Bronchial epithelial cell (primary cell): ENCODE results near the gene HNRNPC. TPM values are rescaled to one million over a fixed set of nuclear protein-coding genes. Genes with fewer than 3 reads are reported as not detected.
"Not testable (repeated sequence)": the region's sequence is repeated elsewhere in the genome, so short reads cannot be mapped to it uniquely, and the experiment has no call there.

Source experiments
- DNase-seq: peaks from one replicate; pipeline ENCODE4 v3.0.0-alpha.2; 2010; ENCODE audit warnings: low read depth
- FAIRE-seq: peaks from 2 replicates; lab custom pipeline; 2011; peaks lifted over from hg19 to GRCh38; lab: Jason Lieb, UNC
- H3K27me3 ChIP-seq: 2 replicates; pipeline ENCODE4 v1.5.1; 2011; ENCODE audit warnings: low read length; ENCODE audit not compliant: control insufficient read depth, insufficient read depth
- H3K36me3 ChIP-seq: 2 replicates; pipeline ENCODE4 v1.5.1; 2011; ENCODE audit warnings: low read length; ENCODE audit not compliant: control insufficient read depth, insufficient read depth
- H3K4me3 ChIP-seq: 2 replicates; pipeline ENCODE4 v1.5.1; 2011; ENCODE audit warnings: mild to moderate bottlenecking, low read depth, low read length, control low read depth
- total RNA-seq: library from RNA; depleted of rRNA; stranded (reverse); fragments of >200 nt; gene quantifications from 2 replicates; pipeline ENCODE4 v1.2.1, GENCODE V29; 2014
- TF ChIP-seq, protein P1 (sequence below): IDR thresholded peaks from 2 replicates; pipeline ENCODE4 v1.5.1; 2011; ENCODE audit warnings: mild to moderate bottlenecking, moderate library complexity, low read length, control low read depth, inconsistent platforms; ENCODE audit not compliant: insufficient read depth, severe bottlenecking

HNRNPC gene
- total RNA-seq, 1 donor from 2014 or later, result 870 TPM

DNA sequence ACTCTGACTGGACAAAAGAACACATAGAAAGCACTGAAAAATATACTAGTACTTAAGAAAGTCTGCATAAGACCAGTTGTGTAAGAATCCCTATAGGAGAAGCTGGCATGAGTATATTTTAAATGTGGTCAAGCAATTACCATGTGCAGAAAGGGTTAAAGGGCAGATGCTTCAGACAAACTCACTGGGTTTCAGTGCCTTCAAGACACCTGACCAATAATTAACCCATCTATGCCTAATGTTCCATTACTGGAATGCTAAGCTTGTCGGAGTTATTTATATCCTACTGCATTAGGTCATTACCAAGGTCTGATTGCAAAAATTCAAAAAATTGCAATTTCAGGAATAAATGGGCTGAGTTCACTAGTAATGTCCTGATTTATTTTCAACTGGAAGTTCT, 41.3 kb downstream of the HNRNPC start:
- no peak for FAIRE-seq
- DNase-seq, result no peak
- H3K36me3 ChIP-seq, result peaks cover 21% of the 10 kb centered on the region

DNA sequence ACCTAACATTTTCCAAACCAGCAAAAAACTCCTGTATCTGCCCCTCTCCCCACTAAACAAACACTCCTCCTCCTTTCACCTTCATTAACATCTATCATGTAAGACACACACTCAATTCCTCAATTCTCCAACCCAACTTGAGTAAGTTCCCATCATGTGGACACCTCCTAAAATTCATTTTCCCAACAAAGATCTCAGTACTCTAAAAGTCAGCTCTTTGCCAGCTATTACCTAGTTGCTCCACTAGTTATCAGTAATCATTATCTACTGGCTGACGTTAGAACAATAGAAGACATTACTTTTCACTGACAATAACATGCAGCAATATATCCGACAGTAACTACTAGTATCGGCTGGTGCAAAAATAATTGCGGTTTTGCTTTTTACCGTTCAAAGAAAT, 42.1 kb downstream of the HNRNPC start:
- Histone ChIP-seq H3K27me3 (no peaks in the 10 kb centered on the region), H3K36me3 (peaks cover 24% of the 10 kb centered on the region), H3K4me3 (no peak overlapping the region)
- no peak for FAIRE-seq
- TF ChIP-seq, protein P1, sequence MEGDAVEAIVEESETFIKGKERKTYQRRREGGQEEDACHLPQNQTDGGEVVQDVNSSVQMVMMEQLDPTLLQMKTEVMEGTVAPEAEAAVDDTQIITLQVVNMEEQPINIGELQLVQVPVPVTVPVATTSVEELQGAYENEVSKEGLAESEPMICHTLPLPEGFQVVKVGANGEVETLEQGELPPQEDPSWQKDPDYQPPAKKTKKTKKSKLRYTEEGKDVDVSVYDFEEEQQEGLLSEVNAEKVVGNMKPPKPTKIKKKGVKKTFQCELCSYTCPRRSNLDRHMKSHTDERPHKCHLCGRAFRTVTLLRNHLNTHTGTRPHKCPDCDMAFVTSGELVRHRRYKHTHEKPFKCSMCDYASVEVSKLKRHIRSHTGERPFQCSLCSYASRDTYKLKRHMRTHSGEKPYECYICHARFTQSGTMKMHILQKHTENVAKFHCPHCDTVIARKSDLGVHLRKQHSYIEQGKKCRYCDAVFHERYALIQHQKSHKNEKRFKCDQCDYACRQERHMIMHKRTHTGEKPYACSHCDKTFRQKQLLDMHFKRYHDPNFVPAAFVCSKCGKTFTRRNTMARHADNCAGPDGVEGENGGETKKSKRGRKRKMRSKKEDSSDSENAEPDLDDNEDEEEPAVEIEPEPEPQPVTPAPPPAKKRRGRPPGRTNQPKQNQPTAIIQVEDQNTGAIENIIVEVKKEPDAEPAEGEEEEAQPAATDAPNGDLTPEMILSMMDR, result no peak
- no peak for DNase-seq

More for the DNA sequence above, 41.3 kb downstream of the HNRNPC start:
- Histone ChIP-seq H3K4me3 (no peak overlapping the region), H3K27me3 (no peaks in the 10 kb centered on the region)
- TF ChIP-seq, protein P1, result no peak

DNA sequence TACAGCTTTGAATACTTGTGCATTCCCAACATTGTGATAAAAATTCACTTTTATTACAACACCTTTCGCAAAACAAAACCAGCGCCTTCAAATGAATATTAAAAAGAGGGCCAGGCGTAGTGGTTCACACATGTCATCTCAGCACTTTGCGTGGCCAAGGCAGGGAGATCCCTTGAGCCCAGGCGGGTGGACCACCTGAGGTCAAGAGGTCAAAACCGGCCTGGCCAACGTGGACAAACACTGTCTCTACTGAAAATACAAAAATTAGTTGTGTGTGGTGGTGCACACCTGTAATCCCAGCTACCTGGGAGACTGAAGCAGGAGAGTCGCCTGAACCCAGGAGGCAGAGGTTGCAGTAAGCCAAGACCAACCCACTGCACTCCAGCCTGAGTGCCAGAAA, 42.8 kb downstream of the HNRNPC start:
- Histone ChIP-seq H3K36me3 (peaks cover 24% of the 10 kb centered on the region), H3K27me3 (no peaks in the 10 kb centered on the region), H3K4me3 (no peak overlapping the region)
- FAIRE-seq (no peak), DNase-seq (no peak)
- TF ChIP-seq, protein P1, result no peak

DNA sequence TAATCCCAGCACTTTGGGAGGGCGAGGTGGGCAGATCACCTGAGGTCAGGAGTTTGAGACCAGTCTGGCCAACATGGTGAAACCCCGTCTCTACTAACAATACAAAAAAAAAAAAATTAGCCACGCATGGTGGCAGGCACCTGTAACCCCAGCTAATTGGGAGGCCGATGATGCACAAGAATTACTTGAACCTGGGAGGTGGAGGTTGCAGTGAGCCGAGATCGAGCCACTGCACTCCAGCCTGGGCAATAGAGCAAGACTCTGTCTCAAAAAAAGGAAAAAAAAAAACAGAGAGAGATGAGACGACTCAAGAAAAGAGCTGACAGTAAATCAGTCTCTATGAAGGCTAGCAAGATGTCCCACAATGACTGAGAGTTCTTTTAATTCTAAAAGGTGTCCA, 44.1 kb downstream of the HNRNPC start:
- not testable (repeated sequence) for H3K27me3 ChIP-seq, H3K4me3 ChIP-seq, FAIRE-seq, DNase-seq
- peaks cover 22% of the 10 kb centered on the region for H3K36me3 ChIP-seq

DNA sequence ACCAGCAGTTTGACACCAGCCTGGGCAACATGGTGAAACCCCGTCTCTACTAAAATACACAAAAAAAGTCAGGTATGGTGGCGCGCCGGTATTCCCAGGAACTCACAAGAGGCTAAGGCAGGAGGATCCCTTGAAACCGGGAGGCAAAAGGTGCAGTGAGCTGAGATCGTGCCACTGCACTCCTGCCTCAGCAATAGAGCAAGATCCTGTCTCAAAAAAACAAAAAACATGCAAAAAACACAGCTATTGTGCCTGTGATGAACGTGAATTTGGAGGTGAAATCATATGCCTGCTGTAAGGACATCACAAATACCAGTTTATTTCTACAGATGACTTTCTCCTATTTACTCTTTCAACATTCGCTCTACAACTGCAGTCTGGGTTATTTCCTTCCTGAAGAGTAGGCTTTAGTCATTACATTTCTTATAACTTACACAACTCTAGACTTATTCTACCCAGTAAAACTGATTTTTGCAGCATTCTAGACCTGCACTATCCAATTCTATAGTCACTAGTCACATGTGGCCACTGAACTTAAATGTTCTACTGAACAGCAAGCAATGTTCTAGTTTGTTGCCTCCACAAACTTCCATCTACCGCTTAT, 48.3 kb downstream of the HNRNPC start:
- DNase-seq (peak; percentile 21), FAIRE-seq (no peak)
- TF ChIP-seq, protein P1, result no peak
- Histone ChIP-seq H3K4me3 (no peak overlapping the region), H3K27me3 (no peaks in the 10 kb centered on the region), H3K36me3 (peaks cover 17% of the 10 kb centered on the region)

DNA sequence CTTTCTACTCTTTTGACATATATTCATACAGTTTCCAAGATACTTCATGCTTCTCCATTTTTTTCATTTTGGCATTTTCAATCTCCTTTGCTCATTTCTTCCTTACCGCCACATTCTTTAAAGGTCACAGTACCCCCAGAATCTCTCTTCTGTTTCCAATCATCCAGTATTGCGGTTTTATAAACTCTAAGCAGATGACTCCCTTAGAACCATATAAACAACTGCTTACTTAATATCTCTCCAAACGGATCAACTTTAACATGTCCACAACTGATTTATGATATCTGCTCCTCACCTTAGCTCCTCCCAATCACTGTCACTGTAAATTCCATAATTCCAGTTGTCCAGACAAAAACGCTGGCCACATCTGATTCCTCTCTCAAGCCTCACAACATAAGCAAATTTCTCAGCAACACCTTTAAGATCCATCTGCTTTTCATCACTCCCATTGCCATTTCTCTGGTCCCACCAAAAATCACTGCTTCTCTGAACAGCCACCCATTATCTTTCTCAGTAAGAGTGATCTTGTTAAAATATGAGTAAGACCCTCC, 49.6 kb downstream of the HNRNPC start:
- Histone ChIP-seq H3K27me3 (no peaks in the 10 kb centered on the region), H3K36me3 (peaks cover 18% of the 10 kb centered on the region), H3K4me3 (no peak overlapping the region)
- DNase-seq (no peak), FAIRE-seq (no peak)
- TF ChIP-seq, protein P1, result no peak
